ENCODE results near the gene VSIG8. TPM values are rescaled to one million over a fixed set of nuclear protein-coding genes. Genes with fewer than 3 reads are reported as not detected.
A peak's percentile ranks its signal among the peaks of the same experiment; 100 is the strongest.
"Not testable (repeated sequence)": the region's sequence is repeated elsewhere in the genome, so short reads cannot be mapped to it uniquely, and the experiment has no call there.

VSIG8 gene
- not detected in 2 replicates for total RNA-seq (2014; rRNA removed; shearing (Covaris generic))

GRCh38 chr1:159862557-159862956, at the start of gene VSIG8:
Gene VSIG8 (minus strand): TSS chr1:159862657. CDS start chr1:159862521, 136 bp downstream.
- DNase-seq: no peak
- H3K36me3 ChIP-seq: no peaks in the 10 kb centered on the region
- H3K4me3 ChIP-seq: no peak within 1 kb of the TSS
- H3K4me1 ChIP-seq: no peaks in the 10 kb centered on the region
- H3K9me3 ChIP-seq (replicated peaks): no peaks in the 10 kb centered on the region
- H3K27me3 ChIP-seq: peaks cover 6% of the 10 kb centered on the region; the same call in 1 of the 2 replicates
- H3K27ac ChIP-seq: no peak within 1 kb of the TSS

- no peak for DNase-seq
- H3K9me3 ChIP-seq (replicated peaks): no peaks in the 10 kb centered on the region
- no peaks in the 10 kb centered on the region for H3K27me3 ChIP-seq
- no peak overlapping the region for H3K27ac ChIP-seq
- H3K36me3 ChIP-seq: no peaks in the 10 kb centered on the region
- no peak overlapping the region for H3K4me3 ChIP-seq
- peaks cover 36% of the 10 kb centered on the region for H3K4me1 ChIP-seq
These were observed 49.0 kb upstream of the VSIG8 start for GRCh38 chr1:159911326-159912070.

- H3K4me1 ChIP-seq: peaks cover 24% of the 10 kb centered on the region
- H3K9me3 ChIP-seq (replicated peaks): no peaks in the 10 kb centered on the region
- no peak for DNase-seq
- H3K27me3 ChIP-seq: no peaks in the 10 kb centered on the region
- H3K36me3 ChIP-seq: no peaks in the 10 kb centered on the region
- no peak overlapping the region for H3K4me3 ChIP-seq
- no peak overlapping the region for H3K27ac ChIP-seq
These were observed 45.8 kb upstream of the VSIG8 start for GRCh38 chr1:159908031-159908940.

- no peak overlapping the region for H3K27ac ChIP-seq
- H3K27me3 ChIP-seq: no peaks in the 10 kb centered on the region
- peaks cover 15% of the 10 kb centered on the region for H3K4me1 ChIP-seq
- H3K36me3 ChIP-seq: no peaks in the 10 kb centered on the region
- H3K4me3 ChIP-seq: no peak overlapping the region
- no peak for DNase-seq
- no peaks in the 10 kb centered on the region for H3K9me3 ChIP-seq (replicated peaks)
These were observed 44.5 kb upstream of the VSIG8 start for GRCh38 chr1:159906960-159907359.

GRCh38 chr1:159904036-159904435, 41.6 kb upstream of the VSIG8 start:
- not testable (repeated sequence) for H3K36me3 ChIP-seq; H3K27me3 ChIP-seq; H3K4me3 ChIP-seq; H3K27ac ChIP-seq; H3K4me1 ChIP-seq; H3K9me3 ChIP-seq (replicated peaks); DNase-seq

GRCh38 chr1:159902541-159902940, 40.1 kb upstream of the VSIG8 start:
- Histone ChIP-seq H3K9me3 (replicated peaks) (no peaks in the 10 kb centered on the region), H3K27ac (no peak overlapping the region), H3K36me3 (no peaks in the 10 kb centered on the region), H3K27me3 (no peaks in the 10 kb centered on the region), H3K4me1 (no peaks in the 10 kb centered on the region), H3K4me3 (no peak overlapping the region)
- no peak for DNase-seq

GRCh38 chr1:159900755-159901360, 38.4 kb upstream of the VSIG8 start:
- no peaks in the 10 kb centered on the region for H3K27me3 ChIP-seq
- no peaks in the 10 kb centered on the region for H3K36me3 ChIP-seq
- H3K4me3 ChIP-seq: no peak overlapping the region
- peaks cover 6% of the 10 kb centered on the region for H3K4me1 ChIP-seq
- no peak overlapping the region for H3K27ac ChIP-seq
- DNase-seq: no peak
- H3K9me3 ChIP-seq (replicated peaks): no peaks in the 10 kb centered on the region

- no peak for DNase-seq
- Histone ChIP-seq H3K9me3 (replicated peaks) (no peaks in the 10 kb centered on the region), H3K27me3 (no peaks in the 10 kb centered on the region), H3K27ac (no peak within 1 kb of the TSS), H3K36me3 (no peaks in the 10 kb centered on the region), H3K4me3 (no peak within 1 kb of the TSS), H3K4me1 (peaks cover 12% of the 10 kb centered on the region)
These were observed 37.7 kb upstream of the VSIG8 start, which contains the start of gene CFAP45 for GRCh38 chr1:159900086-159900680. Gene CFAP45 (minus strand): TSS chr1:159900165. CDS start chr1:159900098, 67 bp downstream.

- not testable (repeated sequence) for H3K27ac ChIP-seq; H3K36me3 ChIP-seq; DNase-seq; H3K9me3 ChIP-seq (replicated peaks); H3K27me3 ChIP-seq; H3K4me3 ChIP-seq
- H3K4me1 ChIP-seq: peaks cover 12% of the 10 kb centered on the region
These were observed 37.2 kb upstream of the VSIG8 start for GRCh38 chr1:159899634-159900033.

- H3K27me3 ChIP-seq: no peaks in the 10 kb centered on the region
These were observed 36.1 kb upstream of the VSIG8 start for GRCh38 chr1:159898527-159898926.

GRCh38 chr1:159897962-159898361, 35.5 kb upstream of the VSIG8 start:
- H3K36me3 ChIP-seq: no peaks in the 10 kb centered on the region
- no peak overlapping the region for H3K4me3 ChIP-seq
- peaks cover 12% of the 10 kb centered on the region for H3K4me1 ChIP-seq
- no peaks in the 10 kb centered on the region for H3K9me3 ChIP-seq (replicated peaks)
- no peak for DNase-seq
- no peaks in the 10 kb centered on the region for H3K27me3 ChIP-seq
- no peak overlapping the region for H3K27ac ChIP-seq

More at GRCh38 chr1:159898527-159898926, 36.1 kb upstream of the VSIG8 start:
- no peak for DNase-seq
- Histone ChIP-seq H3K9me3 (replicated peaks) (no peaks in the 10 kb centered on the region), H3K27ac (no peak overlapping the region), H3K4me1 (peaks cover 12% of the 10 kb centered on the region), H3K4me3 (no peak overlapping the region), H3K36me3 (no peaks in the 10 kb centered on the region)

GRCh38 chr1:159896546-159896930, 34.1 kb upstream of the VSIG8 start:
- Histone ChIP-seq H3K4me1 (peaks cover 12% of the 10 kb centered on the region), H3K4me3 (no peak overlapping the region), H3K36me3 (no peaks in the 10 kb centered on the region), H3K27me3 (no peaks in the 10 kb centered on the region), H3K9me3 (replicated peaks) (no peaks in the 10 kb centered on the region), H3K27ac (no peak overlapping the region)
- DNase-seq: no peak

- H3K9me3 ChIP-seq (replicated peaks): no peaks in the 10 kb centered on the region
- no peak overlapping the region for H3K4me3 ChIP-seq
- H3K36me3 ChIP-seq: no peaks in the 10 kb centered on the region
- DNase-seq: no peak
- peaks cover 12% of the 10 kb centered on the region for H3K4me1 ChIP-seq
- H3K27me3 ChIP-seq: no peaks in the 10 kb centered on the region
- H3K27ac ChIP-seq: no peak overlapping the region
These were observed 33.5 kb upstream of the VSIG8 start for GRCh38 chr1:159895836-159896545.

GRCh38 chr1:159895286-159895685, 32.8 kb upstream of the VSIG8 start:
- Histone ChIP-seq H3K36me3 (no peaks in the 10 kb centered on the region), H3K27ac (no peak overlapping the region), H3K27me3 (no peaks in the 10 kb centered on the region), H3K4me1 (peaks cover 13% of the 10 kb centered on the region), H3K4me3 (no peak overlapping the region), H3K9me3 (replicated peaks) (no peaks in the 10 kb centered on the region)
- peak in 1 of 2 experiments; percentile 65 for DNase-seq
